IMR-90 (cell line): ENCODE results near the gene WIPF2. TPM values are rescaled to one million over a fixed set of nuclear protein-coding genes. Genes with fewer than 3 reads are reported as not detected.

ENCODE experiments used
- ATAC-seq: fragments of 200-7000 bp; cut with Tn5 transposase; 2 replicates; pipeline ENCODE4 v1.9.1; 2020; ENCODE audit warnings: low read depth, mild to moderate bottlenecking, moderate library complexity
- BruUV-seq: library from RNA; stranded (reverse); fragments of 400-500 nt; replicated peaks from 2 replicates; lab custom pipeline; 2021; lab: Mats Ljungman, UMichigan
- CTCF ChIA-PET: fragments of 300-600 bp; formaldehyde crosslinking; extraction: SDS; loops from one replicate; lab custom pipeline; 2021; ENCODE audit warnings: antibody characterized with exemption; lab: Yijun Ruan, JAX
- POLR2A ChIA-PET: fragments of 300-600 bp; sonication (Branson Sonifier 250); formaldehyde crosslinking; loops from one replicate; lab custom pipeline; 2022; ENCODE audit warnings: antibody characterized with exemption; ENCODE audit not compliant: unreplicated experiment; lab: Charles Lee
- DNase-seq: peaks from one replicate; pipeline ENCODE4 v3.0.0; 2013
- H2AFZ ChIP-seq: replicated peaks from 2 replicates; pipeline ENCODE3; 2013; ENCODE audit warnings: low read length, mild to moderate bottlenecking; ENCODE audit not compliant: poor library complexity
- H2AK5ac ChIP-seq: 2 replicates; pipeline ENCODE4 v1.6.1; 2013; ENCODE audit warnings: low read depth, low read length, inconsistent platforms
- H2AK9ac ChIP-seq: replicated peaks from 2 replicates; pipeline ENCODE3; 2013; ENCODE audit warnings: mild to moderate bottlenecking, low read depth, low read length, moderate library complexity; ENCODE audit not compliant: poor library complexity
- H2BK120ac ChIP-seq: 2 replicates; pipeline ENCODE4 v1.6.1; 2013; ENCODE audit warnings: low read depth, low read length, inconsistent platforms
- H2BK15ac ChIP-seq: 3 replicates; pipeline ENCODE4 v1.6.1; 2013; ENCODE audit warnings: low read depth, low read length, inconsistent platforms
- H2BK20ac ChIP-seq: 2 replicates; pipeline ENCODE4 v1.6.1; 2013; ENCODE audit warnings: low read depth, mild to moderate bottlenecking, inconsistent platforms, low read length, moderate library complexity
- H2BK5ac ChIP-seq: 2 replicates; pipeline ENCODE4 v1.6.1; 2013; ENCODE audit warnings: mild to moderate bottlenecking, low read depth, low read length, inconsistent platforms; ENCODE audit not compliant: poor library complexity, severe bottlenecking
- H3K14ac ChIP-seq: replicated peaks from 2 replicates; pipeline ENCODE4 v1.6.1; 2013; ENCODE audit warnings: low read depth, low read length, inconsistent platforms
- H3K18ac ChIP-seq: 2 replicates; pipeline ENCODE4 v1.6.1; 2013; ENCODE audit warnings: low read depth, low read length, control low read depth
- H3K23ac ChIP-seq: 2 replicates; pipeline ENCODE4 v1.6.1; 2013; ENCODE audit warnings: low read depth, low read length, inconsistent platforms
- H3K27ac ChIP-seq: 2 replicates; pipeline ENCODE4 v1.5.1; 2013; ENCODE audit warnings: mild to moderate bottlenecking, control low read depth, low read length; ENCODE audit not compliant: insufficient read depth
- H3K27me3 ChIP-seq: 2 replicates; pipeline ENCODE4 v1.6.1; 2013; ENCODE audit warnings: low read length; ENCODE audit not compliant: control insufficient read depth, insufficient read depth
- H3K36me3 ChIP-seq: 2 replicates; pipeline ENCODE4 v1.6.1; 2013; ENCODE audit warnings: low read length, mixed read lengths; ENCODE audit not compliant: control insufficient read depth, insufficient read depth
- H3K4ac ChIP-seq: 2 replicates; pipeline ENCODE4 v1.6.1; 2013; ENCODE audit warnings: low read depth, low read length, inconsistent platforms
- H3K4me1 ChIP-seq: 2 replicates; pipeline ENCODE4 v1.6.1; 2013; ENCODE audit warnings: low read length, mixed read lengths; ENCODE audit not compliant: control insufficient read depth, insufficient read depth
- H3K4me2 ChIP-seq: 2 replicates; pipeline ENCODE4 v1.6.1; 2013; ENCODE audit warnings: low read depth, mild to moderate bottlenecking, control low read depth, low read length, moderate library complexity
- H3K4me3 ChIP-seq: 2 replicates; pipeline ENCODE4 v1.5.1; 2013; ENCODE audit warnings: low read depth, mild to moderate bottlenecking, control low read depth, low read length, moderate library complexity; ENCODE audit not compliant: insufficient read depth
- H3K56ac ChIP-seq: 2 replicates; pipeline ENCODE4 v1.6.1; 2013; ENCODE audit warnings: low read length, inconsistent platforms; ENCODE audit not compliant: insufficient read depth; ENCODE audit errors: extremely low read depth
- H3K79me1 ChIP-seq, 2 experiments: 2 replicates each; pipeline ENCODE4 v1.6.1; 2013; ENCODE audit warnings: low read length in 2 of 2, inconsistent platforms in 1 of 2, low read depth in 1 of 2
- H3K9ac ChIP-seq: 2 replicates; pipeline ENCODE4 v1.6.1; 2013; ENCODE audit warnings: low read depth, low read length, control low read depth
- H3K9me1 ChIP-seq: 2 replicates; pipeline ENCODE4 v1.6.1; 2013; ENCODE audit warnings: low read length, inconsistent platforms; ENCODE audit not compliant: insufficient read depth
- H3K9me3 ChIP-seq: 2 replicates; pipeline ENCODE4 v1.6.1; 2013; ENCODE audit warnings: low read length; ENCODE audit not compliant: control insufficient read depth, insufficient read depth
- H4K20me1 ChIP-seq: 2 replicates; pipeline ENCODE4 v1.6.1; 2013; ENCODE audit warnings: low read length, inconsistent platforms; ENCODE audit not compliant: insufficient read depth
- H4K5ac ChIP-seq: 2 replicates; pipeline ENCODE4 v1.6.1; 2013; ENCODE audit warnings: mild to moderate bottlenecking, low read depth, low read length, control low read depth
- H4K8ac ChIP-seq, 2 experiments: 2 replicates each; pipeline ENCODE4 v1.6.1; 2013; ENCODE audit warnings: low read depth in 2 of 2, low read length in 2 of 2, control low read depth in 1 of 2, inconsistent platforms in 1 of 2
- H4K91ac ChIP-seq: 2 replicates; pipeline ENCODE4 v1.6.1; 2013; ENCODE audit warnings: low read depth, low read length, inconsistent platforms; ENCODE audit not compliant: insufficient read depth
- BHLHE40 ChIP-seq: fragments of 150-350 bp; IDR thresholded peaks from 2 replicates; pipeline ENCODE4 v1.6.1; 2016; ENCODE audit warnings: mild to moderate bottlenecking, low read depth, low read length
- FOS ChIP-seq: fragments of 150-350 bp; IDR thresholded peaks from 2 replicates; pipeline ENCODE4 v1.6.1; 2016; ENCODE audit warnings: low read depth, low read length
- MAFK ChIP-seq: IDR thresholded peaks from 2 replicates; pipeline ENCODE4 v1.6.1; 2012; ENCODE audit warnings: low read depth, low read length, improper control_type of control experiment
- POLR2A ChIP-seq: IDR thresholded peaks from 2 replicates; pipeline ENCODE4 v1.6.1; 2012; ENCODE audit warnings: mild to moderate bottlenecking, low read depth, low read length
- RCOR1 ChIP-seq: IDR thresholded peaks from 2 replicates; pipeline ENCODE4 v1.6.1; 2012; ENCODE audit warnings: mild to moderate bottlenecking, low read length, improper control_type of control experiment; ENCODE audit not compliant: insufficient replicate concordance
- RFX5 ChIP-seq: IDR thresholded peaks from 2 replicates; pipeline ENCODE4 v1.8.0; 2012; ENCODE audit warnings: low read depth, mild to moderate bottlenecking, low read length, moderate library complexity
- WGBS, 2 experiments: methylation state at CpG; one replicate each; pipeline versions ENCODE4 v1.1.5 to v1.1.7; 2013; ENCODE audit warnings: missing lambda C conversion rate in 2 of 2; ENCODE audit not compliant: insufficient read length in 1 of 2; ENCODE audit errors: extremely low coverage in 2 of 2; 5-methylcytosine and 5-hydroxymethylcytosine counted together
- dilution Hi-C: fragments of 300-500 bp; cut with HindIII; formaldehyde crosslinking; loops from one replicate; pipeline ENCODE4 v1.14.3; 2018; ENCODE audit warnings: low sequenced_read_pairs; ENCODE audit not compliant: unreplicated experiment
- in situ Hi-C: fragments of 300-500 bp; cut with MboI; formaldehyde crosslinking; loops from 3 replicates; pipeline ENCODE4 v1.14.3; 2019; ENCODE audit warnings: low sequenced_read_pairs, inconsistent platforms, mixed read lengths
- intact Hi-C: fragments of 100-400 bp; cut with micrococcal nuclease; formaldehyde crosslinking; loops from 2 replicates; pipeline ENCODE4 v1.10.0; 2022
- polyA plus RNA-seq, 3 experiments: library from polyadenylated mRNA; depleted of rRNA; stranded (reverse); fragments of >200 nt; gene quantifications; 2 replicates each; pipeline ENCODE4 v1.2.3, GENCODE V29; 2012; ENCODE audit warnings: low replicate concordance in 1 of 3
- total RNA-seq: library from RNA; depleted of rRNA; stranded (reverse); fragments of >200 nt; gene quantifications from 2 replicates; pipeline ENCODE4 v1.2.3, GENCODE V29; 2012

The WIPF2 gene
- total and polyA plus RNA-seq, 2 of the 4 experiments (the other 2 are of a cell fraction): 2.0 to 8.9 TPM

DNA sequence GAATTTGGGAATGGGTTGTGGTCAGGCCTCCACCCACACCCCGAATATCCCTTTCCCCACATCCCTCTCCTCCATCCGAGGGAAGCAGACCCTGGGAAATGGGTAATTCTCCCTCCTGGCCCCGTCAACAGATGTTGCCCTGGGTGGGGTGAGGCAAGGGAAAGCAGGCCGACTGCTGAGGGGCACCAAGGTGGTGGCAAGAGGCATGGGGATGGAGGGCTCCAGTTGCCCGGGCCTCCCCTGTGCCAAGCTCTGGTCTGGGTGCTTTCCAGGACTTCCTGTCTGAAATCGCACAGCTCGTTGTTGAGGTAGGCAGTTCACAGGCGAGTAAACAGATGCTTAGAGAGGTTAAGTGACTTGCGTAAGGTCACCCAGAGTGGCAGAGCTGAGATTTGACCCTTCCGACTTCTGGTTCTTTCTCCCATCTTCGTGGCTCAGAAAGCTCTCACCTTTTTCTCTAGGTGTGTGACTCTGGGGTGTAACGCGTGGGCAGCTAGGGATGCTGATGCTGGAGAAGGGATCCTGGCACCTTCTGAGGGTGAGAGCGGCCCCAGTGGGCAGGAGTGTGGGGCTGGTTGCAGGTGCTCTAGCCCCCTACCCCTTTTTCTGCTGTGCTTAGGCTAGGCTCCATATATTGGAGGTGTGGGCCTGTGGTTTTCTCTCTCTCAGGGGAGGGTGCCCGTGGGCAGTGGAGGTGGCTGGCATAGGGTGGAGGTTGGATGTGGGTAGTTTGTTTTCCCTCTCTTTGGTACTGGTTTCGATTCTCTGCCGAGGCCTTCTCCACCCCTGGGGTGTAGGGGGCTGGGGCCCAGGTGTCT lies 107.1 kb downstream of the WIPF2 start (continued):
- TF ChIP-seq RFX5: no peak

DNA sequence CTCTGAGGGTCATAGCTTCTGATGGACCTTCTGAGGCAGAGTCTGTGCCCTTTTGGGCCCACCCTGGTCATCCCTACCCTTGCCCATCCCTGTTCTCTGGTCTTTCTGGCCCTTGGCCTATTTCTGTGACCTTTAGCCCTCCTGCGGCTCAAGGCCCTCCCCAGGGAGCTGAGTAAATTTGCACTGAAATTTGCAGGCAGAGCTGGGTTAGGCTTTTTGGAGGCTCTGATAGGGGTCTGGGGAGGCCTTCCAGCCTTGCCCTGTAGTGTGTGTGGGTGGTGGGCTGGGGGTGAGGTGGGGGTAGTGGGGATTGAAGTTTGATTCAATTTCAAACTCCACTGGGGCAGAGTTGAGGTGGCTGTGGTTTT lies 107.7 kb downstream of the WIPF2 start:
- Histone ChIP-seq H3K56ac (no peak overlapping the region), H3K23ac (no peak overlapping the region), H2BK15ac (no peak overlapping the region), H3K14ac (no peak overlapping the region), H4K5ac (no peak overlapping the region), H2AK5ac (0 out of 2 replicates have a peak overlapping the region, but pooled peaks have one; percentile 43), H2AFZ (no peak overlapping the region), H4K20me1 (peaks cover 57% of the 10 kb centered on the region), H3K4ac (no peak overlapping the region), H3K18ac (no peak overlapping the region), H4K8ac (no peak overlapping the region), H3K36me3 (peaks cover 4% of the 10 kb centered on the region), H3K27ac (no peak overlapping the region), H2BK120ac (no peak overlapping the region), H2BK5ac (no peak overlapping the region), H3K4me2 (no peak overlapping the region), H3K79me1 (peaks cover 20 to 94% of the 10 kb centered on the region in 2 experiments), H3K9me3 (no peaks in the 10 kb centered on the region), H2AK9ac (peak overlapping the region; percentile 44), H3K9ac (no peak overlapping the region), H3K4me3 (no peak overlapping the region), H3K27me3 (no peaks in the 10 kb centered on the region), H4K91ac (no peak overlapping the region), H3K4me1 (peaks cover 57% of the 10 kb centered on the region), H2BK20ac (no peak overlapping the region), H3K9me1 (peaks cover 37% of the 10 kb centered on the region)
- ATAC-seq: no peak
- ChIA-PET POLR2A (no interaction called here), CTCF (no interaction called here)
- dilution Hi-C loops (no loop called here), intact Hi-C loops (no loop called here), in situ Hi-C loops (no loop called here)
- WGBS, 2 experiments: no CpG with 5 or more reads among the region's 1 CpG
- no TSS peak for BruUV-seq
- DNase-seq: no peak
- TF ChIP-seq POLR2A: no peak
- TF ChIP-seq BHLHE40: no peak
- no peak for TF ChIP-seq MAFK
- TF ChIP-seq RCOR1: no peak
- no peak for TF ChIP-seq RFX5
- TF ChIP-seq FOS: no peak
